SK-N-SH (cell line): ENCODE measurements around the gene NCOA4. TPM values are rescaled to one million over a fixed set of nuclear protein-coding genes. Genes with fewer than 3 reads are reported as not detected.

Experiments used
- CTCF ChIA-PET: fragments of 300-600, 350-600 bp; formaldehyde crosslinking; extraction: SDS; loops from one replicate; lab custom pipeline; 2021; lab: Yijun Ruan, JAX
- POLR2A ChIA-PET: fragments of 350-600 bp; sonication (Branson Sonifier 250); formaldehyde crosslinking; extraction: SDS; loops from one replicate; lab custom pipeline; 2020; ENCODE audit warnings: antibody characterized with exemption, inconsistent platforms; lab: Yijun Ruan, JAX
- DNase-seq: peaks from one replicate; pipeline ENCODE4 v3.0.0; 2012
- H2AFZ ChIP-seq: fragments of 200-600 bp; sonication (generic); 2 replicates; pipeline ENCODE4 v1.8.1; 2016; ENCODE audit warnings: antibody characterized with exemption, mild to moderate bottlenecking, low read depth
- H3F3A ChIP-seq: fragments of 200-600 bp; sonication (generic); replicated peaks from 2 replicates; pipeline ENCODE3; 2016; ENCODE audit warnings: antibody characterized with exemption, mild to moderate bottlenecking; ENCODE audit not compliant: insufficient read depth
- H3K27ac ChIP-seq, 2 experiments: fragments of 200-500 bp in 1 of 2; fragments of 200-600 bp in 1 of 2; sonication (Bioruptor generic) in 1 of 2; sonication (generic), shearing (Covaris generic) in 1 of 2; 2 replicates each; pipeline versions ENCODE4 v1.5.1 to v1.6.1; 2014 to 2016; ENCODE audit warnings: low read depth in 2 of 2, inconsistent platforms in 1 of 2, low read length in 1 of 2, mild to moderate bottlenecking in 1 of 2, mixed read lengths in 1 of 2
- H3K27me3 ChIP-seq: fragments of 200-600 bp; sonication (generic), shearing (Covaris generic); 2 replicates; pipeline ENCODE4 v1.6.1; 2016; ENCODE audit warnings: mixed run types; ENCODE audit not compliant: insufficient read depth
- H3K36me3 ChIP-seq, 2 experiments: fragments of 200-500 bp in 1 of 2; fragments of 200-600 bp in 1 of 2; sonication (Bioruptor generic) in 1 of 2; sonication (generic) in 1 of 2; replicated peaks in 1 of 2; 2 replicates each; pipeline versions ENCODE3 to v1.5.1; 2014 to 2016; ENCODE audit warnings: low read length in 1 of 2, mild to moderate bottlenecking in 1 of 2; ENCODE audit not compliant: insufficient read depth in 2 of 2, control insufficient read depth in 1 of 2
- H3K4me1 ChIP-seq, 2 experiments: fragments of 200-500 bp in 1 of 2; fragments of 200-600 bp in 1 of 2; sonication (Bioruptor generic) in 1 of 2; sonication (generic), shearing (Covaris generic) in 1 of 2; 2 replicates each; pipeline versions ENCODE4 v1.5.1 to v1.6.1; 2014 to 2016; ENCODE audit warnings: low read depth in 1 of 2, low read length in 1 of 2, mixed run types in 1 of 2; ENCODE audit not compliant: insufficient read depth in 2 of 2, control insufficient read depth in 1 of 2
- H3K4me2 ChIP-seq: fragments of 200-600 bp; sonication (generic), shearing (Covaris generic); 2 replicates; pipeline ENCODE4 v1.6.1; 2017; ENCODE audit warnings: mixed run types
- H3K4me3 ChIP-seq, 2 experiments: fragments of 200-500 bp in 1 of 2; fragments of 200-600 bp in 1 of 2; sonication (Bioruptor generic) in 1 of 2; sonication (generic), shearing (Covaris generic) in 1 of 2; 2 replicates each; pipeline versions ENCODE4 v1.5.1 to v1.8.1; 2014 to 2016; ENCODE audit warnings: low read depth in 2 of 2, inconsistent platforms in 1 of 2, low read length in 1 of 2, mild to moderate bottlenecking in 1 of 2, mixed read lengths in 1 of 2, moderate library complexity in 1 of 2
- H3K79me2 ChIP-seq: fragments of 200-600 bp; sonication (generic); 2 replicates; pipeline ENCODE4 v1.8.1; 2017; ENCODE audit warnings: mild to moderate bottlenecking; ENCODE audit not compliant: insufficient read depth
- H3K9ac ChIP-seq: fragments of 200-600 bp; sonication (generic); 2 replicates; pipeline ENCODE4 v1.6.1; 2017; ENCODE audit warnings: mixed run types
- H3K9me2 ChIP-seq: fragments of 200-600 bp; sonication (generic); 2 replicates; pipeline ENCODE4 v1.6.1; 2017; ENCODE audit warnings: mixed run types
- H3K9me3 ChIP-seq: fragments of 200-600 bp; sonication (generic); 2 replicates; pipeline ENCODE4 v1.6.1; 2017; ENCODE audit warnings: mixed run types, mild to moderate bottlenecking, moderate library complexity
- H4K20me1 ChIP-seq: fragments of 200-600 bp; sonication (generic); 2 replicates; pipeline ENCODE4 v1.6.1; 2017; ENCODE audit warnings: mild to moderate bottlenecking, mixed run types; ENCODE audit not compliant: insufficient read depth
- CHD2 ChIP-seq: fragments of 150-350 bp; IDR thresholded peaks from 2 replicates; pipeline ENCODE4 v1.6.1; 2018; ENCODE audit warnings: low read length; ENCODE audit not compliant: partially characterized antibody
- ELF1 ChIP-seq: IDR thresholded peaks from 2 replicates; pipeline ENCODE4 v1.4.0; 2012
- EP300 ChIP-seq, 2 experiments: IDR thresholded peaks; 2 replicates each; pipeline versions ENCODE4 v1.4.0 to v1.6.1; 2012; ENCODE audit warnings: borderline replicate concordance in 1 of 2, low read depth in 1 of 2, low read length in 1 of 2
- FOXJ3 ChIP-seq: sonication (generic); formaldehyde crosslinking; IDR thresholded peaks from 2 replicates; pipeline ENCODE4 v1.5.1; 2020; ENCODE audit warnings: mild to moderate bottlenecking, missing genetic modification reagents
- GABPA ChIP-seq: IDR thresholded peaks from 2 replicates; pipeline ENCODE4 v1.4.0; 2012; ENCODE audit warnings: low read depth, mild to moderate bottlenecking
- JUND ChIP-seq: IDR thresholded peaks from 2 replicates; pipeline ENCODE4 v1.4.0; 2012
- MAX ChIP-seq: IDR thresholded peaks from 2 replicates; pipeline ENCODE4 v1.4.0; 2012; ENCODE audit warnings: low read depth
- MEF2A ChIP-seq: IDR thresholded peaks from 2 replicates; pipeline ENCODE4 v1.4.0; 2012; ENCODE audit warnings: low read depth, borderline replicate concordance
- NFIC ChIP-seq: IDR thresholded peaks from 2 replicates; pipeline ENCODE4 v1.4.0; 2012; ENCODE audit warnings: borderline replicate concordance
- POLR2AphosphoS5 ChIP-seq: IDR thresholded peaks from 2 replicates; pipeline ENCODE4 v1.6.1; 2012; ENCODE audit warnings: low read depth, low read length
- RAD21 ChIP-seq: IDR thresholded peaks from 2 replicates; pipeline ENCODE4 v1.6.1; 2012; ENCODE audit warnings: mild to moderate bottlenecking, low read length
- RXRA ChIP-seq: IDR thresholded peaks from 2 replicates; pipeline ENCODE4 v1.4.0; 2012; ENCODE audit warnings: low read depth, mild to moderate bottlenecking, borderline replicate concordance
- SIN3A ChIP-seq: IDR thresholded peaks from 2 replicates; pipeline ENCODE4 v1.6.1; 2012; ENCODE audit warnings: low read depth, mild to moderate bottlenecking, low read length, moderate library complexity, borderline replicate concordance
- TCF12 ChIP-seq: IDR thresholded peaks from 2 replicates; pipeline ENCODE4 v1.4.0; 2012
- YY1 ChIP-seq: IDR thresholded peaks from 2 replicates; pipeline ENCODE4 v1.4.0; 2012; ENCODE audit warnings: low read depth, mild to moderate bottlenecking
- ZBTB33 ChIP-seq: IDR thresholded peaks from 2 replicates; pipeline ENCODE4 v1.4.0; 2012; ENCODE audit warnings: low read depth, borderline replicate concordance
- WGBS: methylation state at CpG from one replicate; pipeline ENCODE4 v1.1.6; 2017; ENCODE audit warnings: low lambda C conversion rate; 5-methylcytosine and 5-hydroxymethylcytosine counted together
- polyA plus RNA-seq, 3 experiments: library from polyadenylated mRNA; depleted of rRNA; stranded (reverse); fragments of >200 nt; gene quantifications; 2 replicates each; pipeline ENCODE4 v1.2.3, GENCODE V29; 2012
- TF ChIP-seq, protein P1 (sequence below): fragments of 150-350 bp; IDR thresholded peaks from 2 replicates; pipeline ENCODE4 v1.6.1; 2016; ENCODE audit warnings: mild to moderate bottlenecking, low read depth, low read length
- TF ChIP-seq, protein P2 (sequence below): IDR thresholded peaks from 2 replicates; pipeline ENCODE4 v1.4.0; 2012; ENCODE audit warnings: low read depth, borderline replicate concordance
- TF ChIP-seq, protein P3 (sequence below): IDR thresholded peaks from 2 replicates; pipeline ENCODE4 v1.6.1; 2012; ENCODE audit warnings: mild to moderate bottlenecking, low read depth, low read length, moderate library complexity

NCOA4 gene
- polyA plus RNA-seq, 1 of the 3 experiments (the other 2 are of a cell fraction): 30.3 TPM

GRCh38 chr10:46024948-46025347, 5.5 kb downstream of the NCOA4 start (continued):
- TF ChIP-seq, protein P1, sequence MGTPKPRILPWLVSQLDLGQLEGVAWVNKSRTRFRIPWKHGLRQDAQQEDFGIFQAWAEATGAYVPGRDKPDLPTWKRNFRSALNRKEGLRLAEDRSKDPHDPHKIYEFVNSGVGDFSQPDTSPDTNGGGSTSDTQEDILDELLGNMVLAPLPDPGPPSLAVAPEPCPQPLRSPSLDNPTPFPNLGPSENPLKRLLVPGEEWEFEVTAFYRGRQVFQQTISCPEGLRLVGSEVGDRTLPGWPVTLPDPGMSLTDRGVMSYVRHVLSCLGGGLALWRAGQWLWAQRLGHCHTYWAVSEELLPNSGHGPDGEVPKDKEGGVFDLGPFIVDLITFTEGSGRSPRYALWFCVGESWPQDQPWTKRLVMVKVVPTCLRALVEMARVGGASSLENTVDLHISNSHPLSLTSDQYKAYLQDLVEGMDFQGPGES: no peak
- TF ChIP-seq NFIC (no peak), TCF12 (no peak), CHD2 (no peak), FOXJ3 (CRISPR knock-in tag) (no peak)
- TF ChIP-seq, all 33 proteins: peak for 0

GRCh38 chr10:46022978-46023702, 7.3 kb downstream of the NCOA4 start:
- H3K4me2 ChIP-seq: peak overlapping the region; percentile 85
- DNase-seq: peak; percentile 94
- peaks cover 45% of the 10 kb centered on the region for H4K20me1 ChIP-seq
- peak overlapping the region; percentile 68 for H3K9ac ChIP-seq
- H3K4me1 ChIP-seq: peaks cover 8 to 18% of the 10 kb centered on the region in 2 experiments
- peaks cover 5 to 6% of the 10 kb centered on the region in 2 experiments for H3K36me3 ChIP-seq
- peaks cover 95% of the 10 kb centered on the region for H3K79me2 ChIP-seq
- H3K27ac ChIP-seq: peak overlapping the region; percentile 71 to 86
- 3% methylated on average over 23 of the region's 49 CpGs for WGBS
- H3K27me3 ChIP-seq: no peaks in the 10 kb centered on the region
- H3K9me3 ChIP-seq: no peaks in the 10 kb centered on the region
- H3K4me3 ChIP-seq: peak overlapping the region; percentile 79 to 82
- H2AFZ ChIP-seq: peak overlapping the region; percentile 75
- ChIA-PET CTCF (no interaction called here), POLR2A (interaction anchor here (0.8 kb wide), 1 partner anchor 18 kb away, joined by 3 read pairs; no protein-coding TSS in a partner anchor)
- no peaks in the 10 kb centered on the region for H3K9me2 ChIP-seq
- H3F3A ChIP-seq: peaks cover 14% of the 10 kb centered on the region
- peak; percentile 15; the same call in 1 of the 2 replicates for TF ChIP-seq JUND
- TF ChIP-seq RAD21: 0 out of 2 replicates have a peak, but pooled peaks have one; percentile 24
- TF ChIP-seq MEF2A: no peak
- TF ChIP-seq SIN3A: no peak
- peak; percentile 33; the same call in 1 of the 2 replicates for TF ChIP-seq RXRA
- 0 out of 2 replicates have a peak, but pooled peaks have one; percentile 38 for TF ChIP-seq MAX
- no peak for TF ChIP-seq POLR2AphosphoS5
- TF ChIP-seq YY1: no peak
- TF ChIP-seq ZBTB33: 0 out of 2 replicates have a peak, but pooled peaks have one; percentile 12
- TF ChIP-seq, protein P1: no peak
- TF ChIP-seq GABPA: no peak
- no peak for TF ChIP-seq EP300 (IDR thresholded peaks at IDR 0.05; ENCODE audit: borderline replicate concordance in 1 of 2, low read depth in 1 of 2, low read length in 1 of 2)
- TF ChIP-seq, protein P2, sequence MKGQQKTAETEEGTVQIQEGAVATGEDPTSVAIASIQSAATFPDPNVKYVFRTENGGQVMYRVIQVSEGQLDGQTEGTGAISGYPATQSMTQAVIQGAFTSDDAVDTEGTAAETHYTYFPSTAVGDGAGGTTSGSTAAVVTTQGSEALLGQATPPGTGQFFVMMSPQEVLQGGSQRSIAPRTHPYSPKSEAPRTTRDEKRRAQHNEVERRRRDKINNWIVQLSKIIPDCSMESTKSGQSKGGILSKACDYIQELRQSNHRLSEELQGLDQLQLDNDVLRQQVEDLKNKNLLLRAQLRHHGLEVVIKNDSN: 0 out of 2 replicates have a peak, but pooled peaks have one; percentile 21
- TF ChIP-seq ELF1: no peak
- TF ChIP-seq CHD2: peak; percentile 13
- TF ChIP-seq, protein P3, sequence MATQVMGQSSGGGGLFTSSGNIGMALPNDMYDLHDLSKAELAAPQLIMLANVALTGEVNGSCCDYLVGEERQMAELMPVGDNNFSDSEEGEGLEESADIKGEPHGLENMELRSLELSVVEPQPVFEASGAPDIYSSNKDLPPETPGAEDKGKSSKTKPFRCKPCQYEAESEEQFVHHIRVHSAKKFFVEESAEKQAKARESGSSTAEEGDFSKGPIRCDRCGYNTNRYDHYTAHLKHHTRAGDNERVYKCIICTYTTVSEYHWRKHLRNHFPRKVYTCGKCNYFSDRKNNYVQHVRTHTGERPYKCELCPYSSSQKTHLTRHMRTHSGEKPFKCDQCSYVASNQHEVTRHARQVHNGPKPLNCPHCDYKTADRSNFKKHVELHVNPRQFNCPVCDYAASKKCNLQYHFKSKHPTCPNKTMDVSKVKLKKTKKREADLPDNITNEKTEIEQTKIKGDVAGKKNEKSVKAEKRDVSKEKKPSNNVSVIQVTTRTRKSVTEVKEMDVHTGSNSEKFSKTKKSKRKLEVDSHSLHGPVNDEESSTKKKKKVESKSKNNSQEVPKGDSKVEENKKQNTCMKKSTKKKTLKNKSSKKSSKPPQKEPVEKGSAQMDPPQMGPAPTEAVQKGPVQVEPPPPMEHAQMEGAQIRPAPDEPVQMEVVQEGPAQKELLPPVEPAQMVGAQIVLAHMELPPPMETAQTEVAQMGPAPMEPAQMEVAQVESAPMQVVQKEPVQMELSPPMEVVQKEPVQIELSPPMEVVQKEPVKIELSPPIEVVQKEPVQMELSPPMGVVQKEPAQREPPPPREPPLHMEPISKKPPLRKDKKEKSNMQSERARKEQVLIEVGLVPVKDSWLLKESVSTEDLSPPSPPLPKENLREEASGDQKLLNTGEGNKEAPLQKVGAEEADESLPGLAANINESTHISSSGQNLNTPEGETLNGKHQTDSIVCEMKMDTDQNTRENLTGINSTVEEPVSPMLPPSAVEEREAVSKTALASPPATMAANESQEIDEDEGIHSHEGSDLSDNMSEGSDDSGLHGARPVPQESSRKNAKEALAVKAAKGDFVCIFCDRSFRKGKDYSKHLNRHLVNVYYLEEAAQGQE: no peak
